IPS-18c (cell line): ENCODE results near the gene HELZ.

ENCODE experiments used
- H3K4me3 ChIP-seq: 2 replicates; pipeline ENCODE4 v1.7.0; 2013; ENCODE audit warnings: low read depth, mild to moderate bottlenecking, low read length, moderate library complexity; ENCODE audit not compliant: insufficient read depth
- H3K9me3 ChIP-seq: one replicate; pipeline ENCODE4 v1.6.1; 2013; ENCODE audit warnings: mild to moderate bottlenecking, low read length, moderate library complexity; ENCODE audit not compliant: control insufficient read depth, insufficient read depth

The HELZ gene

GRCh38 chr17:67024736-67025135, 220.3 kb downstream of the HELZ start:
- H3K4me3 ChIP-seq = no peak overlapping the region
- no peaks in the 10 kb centered on the region for H3K9me3 ChIP-seq

- H3K4me3 ChIP-seq = no peak overlapping the region
Observed at GRCh38 chr17:67022451-67022810, 222.6 kb downstream of the HELZ start.

GRCh38 chr17:67021743-67022450, 223.1 kb downstream of the HELZ start:
- Histone ChIP-seq H3K4me3 (no peak overlapping the region), H3K9me3 (no peaks in the 10 kb centered on the region)

More at GRCh38 chr17:67022451-67022810, 222.6 kb downstream of the HELZ start:
- no peaks in the 10 kb centered on the region for H3K9me3 ChIP-seq

GRCh38 chr17:67021196-67021595, 223.8 kb downstream of the HELZ start:
- no peaks in the 10 kb centered on the region for H3K9me3 ChIP-seq

More at GRCh38 chr17:67021196-67021595, 223.8 kb downstream of the HELZ start:
- H3K4me3 ChIP-seq = no peak overlapping the region
